Neural cell (in vitro differentiated cells): ENCODE data around the gene PAFAH2. TPM values are rescaled to one million over a fixed set of nuclear protein-coding genes. Genes with fewer than 3 reads are reported as not detected.

Experiments
- H2AFZ ChIP-seq: fragments of 200-600, 300-800 bp; sonication (generic), shearing (Covaris generic); 2 replicates; pipeline ENCODE4 v1.6.0; 2014; ENCODE audit warnings: low read depth, mild to moderate bottlenecking, antibody characterized with exemption, low read length, moderate library complexity
- H3F3A ChIP-seq: fragments of 200-600 bp; shearing (Covaris generic); 2 replicates; pipeline ENCODE4 v1.6.1; 2016; ENCODE audit warnings: mild to moderate bottlenecking, moderate library complexity, mixed read lengths, antibody characterized with exemption, low read length; ENCODE audit not compliant: insufficient read depth, poor library complexity, severe bottlenecking
- H3K27ac ChIP-seq: fragments of 200-600, 300-800 bp; sonication (generic), shearing (Covaris generic); 2 replicates; pipeline ENCODE4 v1.5.1; 2014; ENCODE audit warnings: mild to moderate bottlenecking, low read length, moderate library complexity
- H3K27me3 ChIP-seq: fragments of 300-800, 200-600 bp; sonication (generic), shearing (Covaris generic); 2 replicates; pipeline ENCODE4 v1.6.0; 2014; ENCODE audit warnings: mild to moderate bottlenecking, low read depth, low read length, moderate library complexity; ENCODE audit not compliant: insufficient read depth
- H3K36me3 ChIP-seq: fragments of 300-800, 200-600 bp; sonication (generic), shearing (Covaris generic); 2 replicates; pipeline ENCODE4 v1.5.1; 2014; ENCODE audit warnings: mild to moderate bottlenecking, antibody characterized with exemption, low read length, moderate library complexity; ENCODE audit not compliant: insufficient read depth
- H3K4me2 ChIP-seq: fragments of 300-800, 200-600 bp; sonication (generic), shearing (Covaris generic); 2 replicates; pipeline ENCODE4 v1.6.0; 2014; ENCODE audit warnings: mild to moderate bottlenecking, low read length
- H3K4me3 ChIP-seq: fragments of 300-800, 200-600 bp; sonication (generic), shearing (Covaris generic); 2 replicates; pipeline ENCODE4 v1.5.1; 2014; ENCODE audit warnings: mild to moderate bottlenecking, low read length, moderate library complexity
- H3K79me2 ChIP-seq: fragments of 200-600 bp; shearing (Covaris generic); replicated peaks from 2 replicates; pipeline ENCODE4 v1.6.0; 2014; ENCODE audit warnings: mild to moderate bottlenecking, low read length, moderate library complexity; ENCODE audit not compliant: insufficient read depth
- H3K9ac ChIP-seq: fragments of 300-800, 200-600 bp; sonication (generic), shearing (Covaris generic); 2 replicates; pipeline ENCODE4 v1.6.1; 2016; ENCODE audit warnings: mild to moderate bottlenecking, low read length, mixed read lengths
- H3K9me2 ChIP-seq: fragments of 200-600 bp; shearing (Covaris generic); 2 replicates; pipeline ENCODE4 v1.6.1; 2016; ENCODE audit warnings: mild to moderate bottlenecking, low read length, mixed read lengths; ENCODE audit not compliant: insufficient read depth
- H3K9me3 ChIP-seq: fragments of 200-600, 300-800 bp; sonication (generic), shearing (Covaris generic); 2 replicates; pipeline ENCODE4 v1.6.1; 2016; ENCODE audit warnings: mild to moderate bottlenecking, mixed run types, low read length, moderate library complexity, mixed read lengths
- H4K20me1 ChIP-seq: fragments of 200-600 bp; shearing (Covaris generic); 2 replicates; pipeline ENCODE4 v1.6.1; 2016; ENCODE audit warnings: mild to moderate bottlenecking, mixed run types; ENCODE audit not compliant: insufficient read depth
- EP300 ChIP-seq: fragments of 450-650 bp; conservative IDR thresholded peaks from 2 replicates; pipeline ENCODE4 v1.6.1; 2014; ENCODE audit warnings: antibody characterized with exemption, mild to moderate bottlenecking, moderate library complexity; ENCODE audit not compliant: poor library complexity, severe bottlenecking
- EZH2 ChIP-seq: fragments of 200-600, 300-800 bp; shearing (Covaris generic), sonication (generic); IDR thresholded peaks from 2 replicates; pipeline ENCODE4 v1.6.1; 2014; ENCODE audit warnings: antibody characterized with exemption, low read length, borderline replicate concordance, mild to moderate bottlenecking; ENCODE audit not compliant: insufficient read depth, poor library complexity, severe bottlenecking
- MXI1 ChIP-seq: fragments of 450-650 bp; conservative IDR thresholded peaks from 2 replicates; pipeline ENCODE4 v1.6.1; 2014; ENCODE audit warnings: antibody characterized with exemption, mild to moderate bottlenecking; ENCODE audit not compliant: poor library complexity, severe bottlenecking
- POLR2AphosphoS5 ChIP-seq: IDR thresholded peaks from 2 replicates; pipeline ENCODE4 v1.6.1; 2012
- RAD21 ChIP-seq: fragments of 450-650 bp; conservative IDR thresholded peaks from 2 replicates; pipeline ENCODE4 v1.6.1; 2014; ENCODE audit warnings: antibody characterized with exemption, mild to moderate bottlenecking, moderate library complexity
- SMC3 ChIP-seq: fragments of 450-650 bp; conservative IDR thresholded peaks from 2 replicates; pipeline ENCODE4 v1.6.1; 2014; ENCODE audit warnings: antibody characterized with exemption, mild to moderate bottlenecking, moderate library complexity; ENCODE audit not compliant: poor library complexity
- TAF1 ChIP-seq: IDR thresholded peaks from 2 replicates; pipeline ENCODE4 v1.6.1; 2012; ENCODE audit warnings: low read depth
- polyA plus RNA-seq: library from polyadenylated mRNA; depleted of rRNA; stranded (reverse); fragments of >200 nt; gene quantifications from 2 replicates; pipeline ENCODE4 v1.2.3, GENCODE V29; 2014
- TF ChIP-seq, protein P1 (sequence below): fragments of 450-650 bp; IDR thresholded peaks from 2 replicates; pipeline ENCODE4 v1.5.1; 2014; ENCODE audit warnings: antibody characterized with exemption, mild to moderate bottlenecking, moderate library complexity; ENCODE audit not compliant: poor library complexity, severe bottlenecking
- TF ChIP-seq, protein P2 (sequence below): IDR thresholded peaks from 2 replicates; pipeline ENCODE4 v1.6.1; 2012; ENCODE audit warnings: borderline replicate concordance

PAFAH2 gene
- polyA plus RNA-seq, 1 donor from 2014 or later = 7.9 TPM

DNA sequence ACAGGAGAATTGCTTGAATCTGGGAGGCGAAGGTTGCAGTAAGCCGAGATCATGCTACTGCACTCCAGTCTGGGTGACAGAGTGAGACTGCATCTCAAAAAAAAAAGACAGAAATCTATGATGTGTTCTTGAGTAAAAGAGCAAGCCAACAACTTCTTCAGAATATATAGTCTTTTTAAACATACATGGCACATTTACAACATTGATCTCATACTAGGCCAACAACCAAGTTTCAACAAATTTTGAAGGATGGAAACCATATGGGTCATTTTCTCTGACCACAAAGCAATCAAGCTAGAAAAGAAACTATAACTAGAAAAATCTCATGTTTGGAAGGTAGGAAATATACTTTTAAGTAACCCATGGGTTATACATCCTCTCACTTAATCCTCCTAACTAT, 38.3 kb downstream of the PAFAH2 start:
- Histone ChIP-seq H3K36me3 (peaks cover 3% of the 10 kb centered on the region), H2AFZ (no peak overlapping the region), H3K27me3 (no peaks in the 10 kb centered on the region), H4K20me1 (no peaks in the 10 kb centered on the region), H3F3A (no peaks in the 10 kb centered on the region), H3K9me2 (no peaks in the 10 kb centered on the region), H3K4me3 (no peak overlapping the region), H3K4me2 (no peak overlapping the region), H3K9me3 (no peaks in the 10 kb centered on the region), H3K9ac (no peak overlapping the region), H3K27ac (no peak overlapping the region), H3K79me2 (no peaks in the 10 kb centered on the region)
- TF ChIP-seq TAF1 = no peak
- no peak for TF ChIP-seq MXI1
- TF ChIP-seq EP300 = no peak
- no peak for TF ChIP-seq POLR2AphosphoS5
- TF ChIP-seq EZH2 = no peak
- TF ChIP-seq, protein P1, sequence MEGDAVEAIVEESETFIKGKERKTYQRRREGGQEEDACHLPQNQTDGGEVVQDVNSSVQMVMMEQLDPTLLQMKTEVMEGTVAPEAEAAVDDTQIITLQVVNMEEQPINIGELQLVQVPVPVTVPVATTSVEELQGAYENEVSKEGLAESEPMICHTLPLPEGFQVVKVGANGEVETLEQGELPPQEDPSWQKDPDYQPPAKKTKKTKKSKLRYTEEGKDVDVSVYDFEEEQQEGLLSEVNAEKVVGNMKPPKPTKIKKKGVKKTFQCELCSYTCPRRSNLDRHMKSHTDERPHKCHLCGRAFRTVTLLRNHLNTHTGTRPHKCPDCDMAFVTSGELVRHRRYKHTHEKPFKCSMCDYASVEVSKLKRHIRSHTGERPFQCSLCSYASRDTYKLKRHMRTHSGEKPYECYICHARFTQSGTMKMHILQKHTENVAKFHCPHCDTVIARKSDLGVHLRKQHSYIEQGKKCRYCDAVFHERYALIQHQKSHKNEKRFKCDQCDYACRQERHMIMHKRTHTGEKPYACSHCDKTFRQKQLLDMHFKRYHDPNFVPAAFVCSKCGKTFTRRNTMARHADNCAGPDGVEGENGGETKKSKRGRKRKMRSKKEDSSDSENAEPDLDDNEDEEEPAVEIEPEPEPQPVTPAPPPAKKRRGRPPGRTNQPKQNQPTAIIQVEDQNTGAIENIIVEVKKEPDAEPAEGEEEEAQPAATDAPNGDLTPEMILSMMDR = no peak
- no peak for TF ChIP-seq SMC3
- no peak for TF ChIP-seq RAD21
- TF ChIP-seq, protein P2, sequence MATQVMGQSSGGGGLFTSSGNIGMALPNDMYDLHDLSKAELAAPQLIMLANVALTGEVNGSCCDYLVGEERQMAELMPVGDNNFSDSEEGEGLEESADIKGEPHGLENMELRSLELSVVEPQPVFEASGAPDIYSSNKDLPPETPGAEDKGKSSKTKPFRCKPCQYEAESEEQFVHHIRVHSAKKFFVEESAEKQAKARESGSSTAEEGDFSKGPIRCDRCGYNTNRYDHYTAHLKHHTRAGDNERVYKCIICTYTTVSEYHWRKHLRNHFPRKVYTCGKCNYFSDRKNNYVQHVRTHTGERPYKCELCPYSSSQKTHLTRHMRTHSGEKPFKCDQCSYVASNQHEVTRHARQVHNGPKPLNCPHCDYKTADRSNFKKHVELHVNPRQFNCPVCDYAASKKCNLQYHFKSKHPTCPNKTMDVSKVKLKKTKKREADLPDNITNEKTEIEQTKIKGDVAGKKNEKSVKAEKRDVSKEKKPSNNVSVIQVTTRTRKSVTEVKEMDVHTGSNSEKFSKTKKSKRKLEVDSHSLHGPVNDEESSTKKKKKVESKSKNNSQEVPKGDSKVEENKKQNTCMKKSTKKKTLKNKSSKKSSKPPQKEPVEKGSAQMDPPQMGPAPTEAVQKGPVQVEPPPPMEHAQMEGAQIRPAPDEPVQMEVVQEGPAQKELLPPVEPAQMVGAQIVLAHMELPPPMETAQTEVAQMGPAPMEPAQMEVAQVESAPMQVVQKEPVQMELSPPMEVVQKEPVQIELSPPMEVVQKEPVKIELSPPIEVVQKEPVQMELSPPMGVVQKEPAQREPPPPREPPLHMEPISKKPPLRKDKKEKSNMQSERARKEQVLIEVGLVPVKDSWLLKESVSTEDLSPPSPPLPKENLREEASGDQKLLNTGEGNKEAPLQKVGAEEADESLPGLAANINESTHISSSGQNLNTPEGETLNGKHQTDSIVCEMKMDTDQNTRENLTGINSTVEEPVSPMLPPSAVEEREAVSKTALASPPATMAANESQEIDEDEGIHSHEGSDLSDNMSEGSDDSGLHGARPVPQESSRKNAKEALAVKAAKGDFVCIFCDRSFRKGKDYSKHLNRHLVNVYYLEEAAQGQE = no peak

DNA sequence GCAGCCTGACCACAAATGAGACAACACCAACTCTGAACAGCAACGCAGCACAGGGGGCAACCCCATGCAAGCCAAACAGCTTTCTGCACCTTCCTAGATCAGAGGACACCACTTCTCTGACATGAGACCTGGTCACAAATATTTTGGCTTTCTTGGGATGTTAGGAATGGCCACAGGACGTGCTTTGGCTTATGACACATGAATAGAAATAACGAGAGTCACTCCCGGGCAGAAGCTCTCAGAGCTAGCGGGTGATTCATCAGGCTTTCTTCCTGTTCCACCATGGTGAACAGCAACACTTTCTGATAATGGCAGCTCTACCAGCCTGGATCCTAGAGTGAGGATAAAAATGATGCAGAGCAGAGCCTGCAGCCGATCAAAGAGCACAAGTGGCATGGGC, 39.4 kb downstream of the PAFAH2 start:
- no peak overlapping the region for H3K27ac ChIP-seq
- no peaks in the 10 kb centered on the region for H3F3A ChIP-seq
- H2AFZ ChIP-seq = no peak overlapping the region
- peaks cover 3% of the 10 kb centered on the region for H3K36me3 ChIP-seq
- H3K4me3 ChIP-seq = no peak overlapping the region
- TF ChIP-seq EP300 (no peak), SMC3 (no peak), TAF1 (no peak), EZH2 (no peak), RAD21 (no peak), POLR2AphosphoS5 (no peak), MXI1 (no peak)
- TF ChIP-seq, protein P2 = no peak
- TF ChIP-seq, protein P1 = no peak
- H3K9ac ChIP-seq = no peak overlapping the region
- no peaks in the 10 kb centered on the region for H3K9me2 ChIP-seq
- no peak overlapping the region for H3K4me2 ChIP-seq
- no peaks in the 10 kb centered on the region for H3K79me2 ChIP-seq
- H4K20me1 ChIP-seq = no peaks in the 10 kb centered on the region
- no peaks in the 10 kb centered on the region for H3K9me3 ChIP-seq
- H3K27me3 ChIP-seq = no peaks in the 10 kb centered on the region
